H9 (cell line): ENCODE results near the gene LHFPL5. TPM values are rescaled to one million over a fixed set of nuclear protein-coding genes. Genes with fewer than 3 reads are reported as not detected.

Experiments
- DNase-seq: peaks from one replicate; pipeline ENCODE4 v3.0.0-alpha.2; 2017
- H2AFZ ChIP-seq: one replicate; pipeline ENCODE4 v1.6.1; 2013; ENCODE audit warnings: mild to moderate bottlenecking, low read length, control low read depth, moderate library complexity
- H2AK5ac ChIP-seq: 2 replicates; pipeline ENCODE4 v1.6.1; 2013; ENCODE audit warnings: low read length, control low read depth, mixed read lengths; ENCODE audit not compliant: insufficient read length
- H2BK120ac ChIP-seq: one replicate; pipeline ENCODE4 v1.6.1; 2013; ENCODE audit warnings: low read depth, mild to moderate bottlenecking, low read length, control low read depth, inconsistent platforms; ENCODE audit not compliant: poor library complexity, severe bottlenecking
- H2BK12ac ChIP-seq: 2 replicates; pipeline ENCODE4 v1.6.1; 2013; ENCODE audit warnings: low read length, control low read depth, mixed read lengths, low read depth; ENCODE audit not compliant: insufficient read length
- H2BK15ac ChIP-seq: 2 replicates; pipeline ENCODE4 v1.6.1; 2013; ENCODE audit warnings: low read depth, low read length, control low read depth
- H2BK20ac ChIP-seq: one replicate; pipeline ENCODE4 v1.6.1; 2013; ENCODE audit warnings: low read depth, mild to moderate bottlenecking, low read length, control low read depth, inconsistent platforms; ENCODE audit not compliant: poor library complexity, severe bottlenecking
- H2BK5ac ChIP-seq: 2 replicates; pipeline ENCODE4 v1.6.1; 2013; ENCODE audit warnings: low read length, control low read depth, mixed read lengths; ENCODE audit not compliant: insufficient read length
- H3K14ac ChIP-seq: 2 replicates; pipeline ENCODE4 v1.6.1; 2013; ENCODE audit warnings: low read length, control low read depth; ENCODE audit not compliant: insufficient read depth
- H3K18ac ChIP-seq: 2 replicates; pipeline ENCODE4 v1.6.1; 2013; ENCODE audit warnings: low read depth, mild to moderate bottlenecking, mixed read lengths, low read length, control low read depth; ENCODE audit not compliant: insufficient read length
- H3K23ac ChIP-seq: 2 replicates; pipeline ENCODE4 v1.6.1; 2013; ENCODE audit warnings: low read length, control low read depth, mixed read lengths, low read depth; ENCODE audit not compliant: insufficient read length
- H3K23me2 ChIP-seq: 2 replicates; pipeline ENCODE4 v1.6.1; 2013; ENCODE audit warnings: low read depth, mild to moderate bottlenecking, mixed read lengths, low read length, control low read depth; ENCODE audit not compliant: insufficient read length, poor library complexity, severe bottlenecking
- H3K27ac ChIP-seq: 2 replicates; pipeline ENCODE4 v1.5.1; 2013; ENCODE audit warnings: low read length, control low read depth, mixed read lengths, low read depth; ENCODE audit not compliant: insufficient read length
- H3K27me3 ChIP-seq: 2 replicates; pipeline ENCODE4 v1.6.1; 2013; ENCODE audit warnings: low read length, control low read depth, inconsistent platforms; ENCODE audit not compliant: insufficient read depth
- H3K4ac ChIP-seq: 2 replicates; pipeline ENCODE4 v1.6.1; 2013; ENCODE audit warnings: low read depth, mild to moderate bottlenecking, control low read depth, inconsistent platforms, low read length, moderate library complexity
- H3K4me1 ChIP-seq: 2 replicates; pipeline ENCODE4 v1.6.1; 2013; ENCODE audit warnings: low read length, control low read depth, inconsistent platforms; ENCODE audit not compliant: insufficient read depth
- H3K4me2 ChIP-seq: 2 replicates; pipeline ENCODE4 v1.6.1; 2013; ENCODE audit warnings: low read length, control low read depth, mixed read lengths; ENCODE audit not compliant: insufficient read length, insufficient read depth
- H3K56ac ChIP-seq: 2 replicates; pipeline ENCODE4 v1.6.1; 2013; ENCODE audit warnings: low read depth, mild to moderate bottlenecking, mixed read lengths, low read length, control low read depth; ENCODE audit not compliant: insufficient read length
- H3K79me1 ChIP-seq: 2 replicates; pipeline ENCODE4 v1.6.1; 2013; ENCODE audit warnings: low read depth, mild to moderate bottlenecking, moderate library complexity, low read length, control low read depth, inconsistent platforms; ENCODE audit not compliant: insufficient read depth, poor library complexity, severe bottlenecking
- H3K79me2 ChIP-seq: 2 replicates; pipeline ENCODE4 v1.6.1; 2013; ENCODE audit warnings: low read length, control low read depth, inconsistent platforms; ENCODE audit not compliant: insufficient read depth
- H3K9ac ChIP-seq: 2 replicates; pipeline ENCODE4 v1.6.1; 2013; ENCODE audit warnings: low read length, control low read depth, mixed read lengths; ENCODE audit not compliant: insufficient read length; ENCODE audit errors: extremely low read depth
- H3K9me3 ChIP-seq: one replicate; pipeline ENCODE4 v1.6.1; 2013; ENCODE audit warnings: low read depth, low read length, inconsistent platforms; ENCODE audit not compliant: control insufficient read depth
- H3T11ph ChIP-seq: one replicate; pipeline ENCODE4 v1.6.1; 2013; ENCODE audit warnings: mild to moderate bottlenecking, low read length, control low read depth, inconsistent platforms
- H4K20me1 ChIP-seq: one replicate; pipeline ENCODE4 v1.6.1; 2013; ENCODE audit not compliant: control insufficient read depth, insufficient read length, insufficient read depth
- H4K5ac ChIP-seq: 2 replicates; pipeline ENCODE4 v1.6.1; 2013; ENCODE audit warnings: low read depth, mild to moderate bottlenecking, mixed read lengths, low read length, control low read depth; ENCODE audit not compliant: insufficient read length
- H4K8ac ChIP-seq: replicated peaks from 2 replicates; pipeline ENCODE4 v1.6.1; 2013; ENCODE audit warnings: low read length, control low read depth, mixed read lengths, low read depth; ENCODE audit not compliant: insufficient read length
- H4K91ac ChIP-seq: 2 replicates; pipeline ENCODE4 v1.6.1; 2013; ENCODE audit warnings: low read depth, mild to moderate bottlenecking, moderate library complexity, mixed read lengths, low read length, control low read depth; ENCODE audit not compliant: insufficient read length
- H3K27ac Mint-ChIP-seq, 3 experiments: 2 replicates in 2 of 3; 3 replicates in 1 of 3; pipeline ENCODE4 v1.8.0; 2020 to 2021; ENCODE audit warnings: mixed read lengths in 3 of 3, mild to moderate bottlenecking in 1 of 3, moderate library complexity in 1 of 3
- H3K27me3 Mint-ChIP-seq: 2 replicates; pipeline ENCODE4 v1.8.0; 2021; ENCODE audit warnings: low read depth, mild to moderate bottlenecking, moderate library complexity, mixed read lengths
- H3K36me3 Mint-ChIP-seq, 3 experiments: 2 replicates in 2 of 3; 3 replicates in 1 of 3; pipeline ENCODE4 v1.8.0; 2020 to 2021; ENCODE audit warnings: low read depth in 3 of 3, mixed read lengths in 3 of 3; ENCODE audit not compliant: insufficient read depth in 1 of 3
- H3K4me1 Mint-ChIP-seq, 2 experiments: 2 replicates each; pipeline ENCODE4 v1.8.0; 2020; ENCODE audit warnings: mixed read lengths in 2 of 2
- H3K4me3 Mint-ChIP-seq, 2 experiments: 2 replicates in 1 of 2; 3 replicates in 1 of 2; pipeline ENCODE4 v1.8.0; 2020 to 2021; ENCODE audit warnings: mild to moderate bottlenecking in 2 of 2, mixed read lengths in 2 of 2, moderate library complexity in 1 of 2
- H3K9me3 Mint-ChIP-seq, 2 experiments: 2 replicates in 1 of 2; 3 replicates in 1 of 2; pipeline ENCODE4 v1.8.0; 2020; ENCODE audit warnings: mild to moderate bottlenecking in 2 of 2, mixed read lengths in 2 of 2, moderate library complexity in 1 of 2
- WGBS: extraction: QIAGEN DNeasy Blood & Tissue Kit; methylation state at CpG from one replicate; pipeline ENCODE4 v1.1.7; 2013; ENCODE audit warnings: missing lambda C conversion rate, low lambda C conversion rate, mixed read lengths; ENCODE audit not compliant: insufficient read length; ENCODE audit errors: extremely low coverage; 5-methylcytosine and 5-hydroxymethylcytosine counted together
- total RNA-seq: library from RNA; stranded (reverse); gene quantifications from 2 replicates; pipeline ENCODE4 v1.2.1, GENCODE V29; 2021
- TF ChIP-seq, protein P1 (sequence below): fragments of 200-600 bp; sonication (generic); conservative IDR thresholded peaks from 3 replicates; pipeline ENCODE4 v1.8.0; 2021; ENCODE audit warnings: antibody characterized with exemption, mild to moderate bottlenecking

LHFPL5 gene
- total RNA-seq, 1 experiment from 2014 or later = not detected

DNA sequence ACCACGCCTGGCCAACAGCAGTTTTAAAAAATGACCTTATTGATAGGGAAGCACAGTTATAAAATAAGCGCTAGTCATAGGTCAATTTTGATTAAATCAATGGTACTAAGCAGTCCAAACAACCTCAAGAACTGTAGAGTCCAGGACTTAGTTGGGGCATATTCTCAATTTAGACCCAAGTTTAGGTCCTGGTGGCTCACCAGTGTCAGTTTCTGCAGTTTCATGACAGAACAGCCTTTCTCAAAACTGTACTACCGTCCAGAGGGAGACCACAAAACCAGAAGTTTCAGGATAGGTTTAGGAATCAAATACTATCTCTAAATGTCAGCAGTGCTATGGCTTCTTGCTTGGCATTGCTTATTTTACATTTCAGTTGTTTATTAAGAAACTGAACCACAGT is 39.1 kb downstream of the LHFPL5 start:
- no peak overlapping the region for H3K18ac ChIP-seq
- no peaks in the 10 kb centered on the region for H4K20me1 ChIP-seq
- no peaks in the 10 kb centered on the region for H3K27me3 ChIP-seq
- H3K79me1 ChIP-seq = peaks cover 3% of the 10 kb centered on the region
- H3K4ac ChIP-seq = no peak overlapping the region
- DNase-seq = no peak
- no peak overlapping the region for H2BK20ac ChIP-seq
- H2BK120ac ChIP-seq = no peak overlapping the region
- no peak overlapping the region for H3K27ac Mint-ChIP-seq
- no peak overlapping the region for H3T11ph ChIP-seq
- no peak overlapping the region for H3K27ac ChIP-seq
- H2BK12ac ChIP-seq = no peak overlapping the region
- H3K9me3 ChIP-seq = no peaks in the 10 kb centered on the region
- no peak overlapping the region for H2AFZ ChIP-seq
- H4K5ac ChIP-seq = no peak overlapping the region
- no peak overlapping the region for H3K56ac ChIP-seq
- H3K79me2 ChIP-seq = no peaks in the 10 kb centered on the region
- no peaks in the 10 kb centered on the region for H3K23me2 ChIP-seq
- no peak overlapping the region for H3K4me2 ChIP-seq
- H2AK5ac ChIP-seq = no peak overlapping the region
- no peak overlapping the region for H3K23ac ChIP-seq
- H4K91ac ChIP-seq = no peak overlapping the region
- H3K36me3 Mint-ChIP-seq = peaks cover 54 to 89% (median 88%) of the 10 kb centered on the region in 3 experiments
- TF ChIP-seq, protein P1, sequence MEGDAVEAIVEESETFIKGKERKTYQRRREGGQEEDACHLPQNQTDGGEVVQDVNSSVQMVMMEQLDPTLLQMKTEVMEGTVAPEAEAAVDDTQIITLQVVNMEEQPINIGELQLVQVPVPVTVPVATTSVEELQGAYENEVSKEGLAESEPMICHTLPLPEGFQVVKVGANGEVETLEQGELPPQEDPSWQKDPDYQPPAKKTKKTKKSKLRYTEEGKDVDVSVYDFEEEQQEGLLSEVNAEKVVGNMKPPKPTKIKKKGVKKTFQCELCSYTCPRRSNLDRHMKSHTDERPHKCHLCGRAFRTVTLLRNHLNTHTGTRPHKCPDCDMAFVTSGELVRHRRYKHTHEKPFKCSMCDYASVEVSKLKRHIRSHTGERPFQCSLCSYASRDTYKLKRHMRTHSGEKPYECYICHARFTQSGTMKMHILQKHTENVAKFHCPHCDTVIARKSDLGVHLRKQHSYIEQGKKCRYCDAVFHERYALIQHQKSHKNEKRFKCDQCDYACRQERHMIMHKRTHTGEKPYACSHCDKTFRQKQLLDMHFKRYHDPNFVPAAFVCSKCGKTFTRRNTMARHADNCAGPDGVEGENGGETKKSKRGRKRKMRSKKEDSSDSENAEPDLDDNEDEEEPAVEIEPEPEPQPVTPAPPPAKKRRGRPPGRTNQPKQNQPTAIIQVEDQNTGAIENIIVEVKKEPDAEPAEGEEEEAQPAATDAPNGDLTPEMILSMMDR = no peak
- no peak overlapping the region for H2BK15ac ChIP-seq
- WGBS = no CpG with 5 or more reads among the region's 3 CpGs
- H3K14ac ChIP-seq = no peak overlapping the region
- H3K4me1 Mint-ChIP-seq = peaks cover 6 to 12% of the 10 kb centered on the region in 2 experiments; a peak in 2 of 4 replicates
- no peak overlapping the region for H2BK5ac ChIP-seq
- H3K27me3 Mint-ChIP-seq = no peaks in the 10 kb centered on the region
- H3K4me3 Mint-ChIP-seq = no peak overlapping the region
- H3K9me3 Mint-ChIP-seq = peaks cover 5 to 6% of the 10 kb centered on the region in 2 experiments; a peak in 3 of 5 replicates
- H3K9ac ChIP-seq = no peak overlapping the region
- H3K4me1 ChIP-seq = no peaks in the 10 kb centered on the region
- no peak overlapping the region for H4K8ac ChIP-seq
